ENCODE results near the gene HAUS6. TPM values are rescaled to one million over a fixed set of nuclear protein-coding genes. Genes with fewer than 3 reads are reported as not detected.
"Not testable (repeated sequence)": the region's sequence is repeated elsewhere in the genome, so short reads cannot be mapped to it uniquely, and the experiment has no call there.

The HAUS6 gene
- polyA plus RNA-seq, 1 donor = 23.8 TPM

DNA sequence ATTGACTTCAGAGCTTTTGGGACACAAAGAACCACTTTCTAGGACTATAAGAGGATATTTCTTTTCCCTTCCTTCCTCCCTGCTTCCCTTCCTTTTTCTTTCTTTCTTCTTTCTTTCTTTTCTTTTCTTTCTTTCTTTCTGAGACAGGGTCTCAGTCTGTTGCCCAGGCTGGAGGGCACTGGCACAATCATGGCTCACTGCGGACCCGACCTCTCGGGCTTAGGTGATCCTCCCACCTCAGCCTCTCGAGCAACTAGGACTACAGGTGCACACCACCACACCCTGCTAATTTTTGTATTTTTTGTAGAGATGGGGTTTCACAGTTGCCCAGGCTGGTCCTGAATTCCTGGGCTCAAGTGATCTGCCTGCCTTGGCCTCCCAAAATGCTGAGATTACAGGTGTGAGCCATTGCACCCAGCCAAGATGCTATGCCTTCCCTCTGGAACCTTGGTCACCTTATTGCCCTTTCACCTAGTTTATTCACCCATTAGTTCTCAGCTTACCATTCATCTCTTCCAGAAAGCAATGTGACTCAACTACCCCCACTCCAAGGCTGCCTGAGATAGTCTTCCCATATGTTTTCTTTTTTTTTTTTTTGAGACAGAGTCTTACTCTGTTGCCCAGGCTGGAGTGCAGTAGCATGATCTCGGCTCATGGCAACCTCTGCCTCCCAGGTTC is 14.5 kb upstream of the HAUS6 start:
- no peak for DNase-seq

DNA sequence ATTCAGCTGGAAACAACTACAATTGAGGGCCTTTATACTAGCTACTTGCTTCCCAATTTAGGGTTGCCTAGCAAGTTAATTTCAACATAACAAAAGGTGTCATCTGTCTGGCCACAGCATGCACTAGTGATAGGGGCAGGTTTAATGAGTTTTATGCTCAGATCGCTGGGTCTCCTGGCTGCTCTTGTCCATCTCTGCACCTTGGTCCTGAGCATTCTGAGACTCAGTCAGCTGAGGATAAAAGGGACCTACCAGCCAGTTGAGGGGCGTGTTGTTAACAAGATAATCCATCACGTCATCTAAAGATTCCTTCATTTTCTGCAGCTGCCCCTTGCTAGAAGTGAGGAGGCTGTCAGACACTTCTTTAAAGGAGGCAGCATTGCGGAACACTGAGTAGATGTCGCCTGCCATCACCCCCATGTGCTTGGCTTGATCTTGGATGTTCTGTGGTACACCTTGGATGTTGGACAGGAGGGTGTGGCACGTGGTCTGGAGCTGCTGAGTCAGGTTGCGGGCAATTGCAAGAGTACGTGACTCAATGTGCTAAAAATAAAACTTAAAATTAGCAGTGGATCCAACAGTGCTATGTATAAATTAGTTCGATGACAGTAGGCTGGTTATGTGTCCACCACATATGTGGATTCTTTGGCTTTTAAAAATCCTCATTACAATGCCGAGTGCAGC is 13.5 kb upstream of the HAUS6 start:
- DNase-seq = no peak

DNA sequence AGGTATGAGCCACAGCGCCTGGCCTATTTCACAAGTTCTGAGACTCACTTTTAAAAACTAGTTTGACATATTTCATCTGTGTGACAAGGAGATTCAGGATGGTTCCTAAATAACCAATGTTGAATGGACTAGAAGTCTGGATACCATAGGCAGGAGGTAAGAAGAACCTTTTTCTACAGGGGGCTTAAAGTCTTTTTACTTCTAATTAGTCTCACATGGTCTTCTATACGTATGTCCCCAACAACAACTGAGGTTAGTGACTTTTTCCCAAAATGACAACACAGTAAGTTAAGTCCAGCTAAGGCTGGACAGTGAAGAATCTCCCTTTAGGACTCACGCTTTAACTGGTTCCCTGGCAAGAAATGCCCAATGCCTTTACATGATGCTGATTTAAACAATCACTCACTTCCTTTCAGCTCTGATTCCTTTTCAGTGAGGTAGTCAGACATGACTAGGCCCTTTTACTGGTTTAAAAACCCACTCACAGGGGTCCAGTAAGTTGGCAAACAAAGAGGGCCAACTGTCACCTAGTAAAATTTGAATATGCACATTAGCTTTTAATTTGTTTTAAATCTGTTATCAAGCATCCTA is 12.1 kb upstream of the HAUS6 start:
- DNase-seq = no peak

DNA sequence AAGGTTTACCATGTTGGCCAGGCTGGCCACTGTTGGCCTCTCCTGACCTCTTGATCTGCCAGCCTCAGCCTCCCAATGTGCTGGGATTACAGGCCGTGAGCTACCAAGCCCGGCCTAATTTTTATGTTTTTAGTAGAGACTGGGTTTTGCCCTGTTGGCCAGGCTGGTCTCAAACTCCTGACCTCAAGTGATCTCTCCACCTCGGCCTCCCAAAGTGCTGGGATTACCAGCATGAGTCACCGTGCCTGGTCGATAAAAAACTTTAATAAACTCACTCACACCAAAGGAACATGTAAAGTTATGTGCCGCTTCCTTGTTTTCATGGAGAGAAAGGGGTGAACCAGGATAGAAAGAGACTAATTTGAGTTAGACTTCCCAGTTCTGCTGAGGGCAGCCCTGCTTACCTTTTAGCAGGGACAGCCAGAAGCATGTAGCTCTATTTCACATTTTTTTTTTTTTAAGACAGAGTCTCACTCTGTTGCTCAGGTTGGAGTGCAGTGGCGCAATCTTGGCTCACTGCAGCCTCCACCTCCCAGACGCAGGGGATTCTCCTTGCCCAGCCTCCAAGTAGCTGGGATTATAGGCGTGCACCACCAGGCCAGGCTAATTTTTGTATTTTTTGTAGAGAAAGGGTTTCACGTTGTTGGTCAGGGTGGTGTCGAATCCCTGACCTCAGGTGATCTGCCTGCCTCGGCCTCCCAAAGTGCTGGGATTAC is 11.4 kb upstream of the HAUS6 start:
- no peak for DNase-seq

DNA sequence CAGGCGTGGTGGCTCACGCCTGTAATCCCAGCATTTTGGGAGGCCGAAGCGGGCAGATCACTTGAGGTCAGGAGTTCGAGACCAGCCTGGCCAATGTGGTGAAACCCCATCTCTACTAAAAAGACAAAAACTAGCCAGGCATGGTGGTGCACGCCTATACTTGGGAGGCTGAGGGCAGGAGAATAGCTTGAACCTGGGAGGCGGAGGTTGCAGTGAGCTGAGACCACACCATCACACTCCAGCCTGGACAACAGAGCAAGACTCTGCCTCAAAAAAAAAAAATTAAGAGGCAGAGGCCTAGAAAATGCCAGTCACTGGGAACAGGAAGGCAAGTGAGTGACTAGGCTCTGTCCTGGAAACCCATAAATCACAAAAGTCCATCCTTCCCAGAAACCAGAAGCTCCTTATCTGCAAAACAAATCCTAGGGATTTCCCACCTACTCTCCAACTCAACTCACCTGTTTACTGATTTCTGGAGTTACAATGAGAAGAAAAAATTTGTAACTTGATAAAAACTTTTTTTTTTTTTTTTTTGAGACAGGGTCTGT is 10.4 kb upstream of the HAUS6 start:
- DNase-seq = not testable (repeated sequence)

DNA sequence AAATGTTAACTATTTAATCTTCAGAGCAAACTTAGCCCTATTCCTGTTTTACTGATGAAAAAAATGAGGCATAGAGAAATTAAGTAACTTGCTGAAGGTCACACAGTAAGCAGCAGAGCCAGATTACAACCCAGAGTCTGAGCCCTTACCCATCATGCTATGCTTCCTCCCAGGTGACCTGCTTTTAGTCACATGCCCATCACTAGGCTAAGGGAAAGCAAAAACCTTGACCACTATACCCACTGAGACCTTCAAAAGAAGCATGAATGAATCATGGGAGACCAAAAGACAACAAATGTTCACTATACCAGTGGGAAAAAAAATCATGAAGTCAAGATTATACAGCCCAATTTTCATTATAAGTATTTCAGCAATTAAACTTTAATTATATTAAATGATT is 5.3 kb upstream of the HAUS6 start:
- no peak for DNase-seq

DNA sequence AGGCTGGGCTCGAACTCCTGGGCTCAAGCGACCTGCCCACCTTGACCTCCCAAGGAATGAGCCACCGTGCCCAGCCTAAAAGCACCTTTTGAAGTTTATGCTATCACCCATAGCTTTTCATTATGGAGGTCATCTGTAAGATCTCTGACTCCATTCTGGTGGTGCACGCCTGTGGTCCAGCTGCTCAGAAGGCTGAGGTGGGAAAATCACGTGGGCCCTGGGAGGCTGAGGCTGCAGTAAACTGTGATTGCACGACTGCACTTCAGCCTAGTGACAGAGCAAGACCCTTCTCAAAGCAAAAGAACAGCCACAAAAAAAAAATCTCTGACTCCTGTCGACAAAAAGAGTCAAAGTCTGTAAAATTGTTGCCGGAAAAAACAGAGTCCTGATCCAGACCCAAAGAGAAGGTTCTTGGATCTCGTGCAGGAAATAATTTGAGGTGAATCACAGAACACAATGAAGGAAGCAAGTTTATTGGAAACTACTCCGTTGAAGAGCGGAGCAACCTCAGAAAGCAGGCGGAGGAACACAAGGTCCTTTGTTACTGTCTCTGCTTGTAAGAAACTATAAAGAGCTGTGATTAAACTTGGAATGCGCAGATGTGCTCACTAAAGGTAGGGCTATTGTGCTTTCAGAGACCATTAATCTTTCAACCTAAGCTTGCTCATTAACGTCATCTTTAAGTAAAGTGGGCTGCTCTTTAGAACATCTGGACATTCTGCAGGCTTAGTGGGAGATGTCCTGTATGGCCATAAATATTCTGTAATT is 2.0 kb upstream of the HAUS6 start:
- peak; percentile 35 for DNase-seq

DNA sequence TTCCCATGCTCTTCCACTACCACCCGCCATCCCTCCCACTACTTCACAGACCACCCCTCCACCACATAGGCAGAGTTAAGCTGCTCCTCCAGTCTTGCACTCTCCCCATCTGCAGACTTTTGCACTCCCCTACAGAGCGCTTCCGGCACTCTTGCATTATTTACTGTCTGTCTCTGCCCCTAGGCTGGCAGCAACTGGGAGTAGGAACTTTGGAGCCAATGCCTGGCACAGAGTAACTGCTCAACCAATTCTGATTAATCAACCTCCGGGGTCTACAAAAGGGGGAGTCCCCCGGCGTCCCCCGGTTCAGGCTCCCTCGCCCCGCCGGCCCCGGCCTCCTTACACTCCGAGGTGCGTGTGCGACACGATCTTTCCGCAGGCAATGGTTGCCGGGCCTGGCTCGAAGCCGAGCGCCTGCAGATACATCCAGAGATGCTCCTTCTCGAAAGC is 498 bp downstream of the HAUS6 start:
- peak; percentile 28 for DNase-seq

DNA sequence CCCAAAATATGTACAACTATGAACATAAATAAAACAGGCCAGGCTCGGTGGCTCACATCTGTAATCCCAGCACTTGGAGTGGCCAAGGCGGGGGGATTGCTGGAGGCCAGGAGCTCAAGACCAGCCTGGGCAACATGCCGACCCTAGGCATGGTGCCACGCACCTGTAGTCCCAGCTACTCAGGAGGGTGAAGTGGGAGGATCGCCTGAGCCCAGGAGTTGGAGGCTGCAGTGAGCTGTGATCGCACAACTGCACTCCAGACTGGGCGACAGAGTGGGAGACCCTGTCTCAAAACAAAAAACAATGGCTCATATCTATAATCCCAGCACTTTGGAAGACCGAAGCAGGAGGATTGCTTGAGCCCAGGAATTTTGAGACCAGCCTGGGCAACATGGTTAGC is 1.5 kb downstream of the HAUS6 start:
- no peak for DNase-seq

DNA sequence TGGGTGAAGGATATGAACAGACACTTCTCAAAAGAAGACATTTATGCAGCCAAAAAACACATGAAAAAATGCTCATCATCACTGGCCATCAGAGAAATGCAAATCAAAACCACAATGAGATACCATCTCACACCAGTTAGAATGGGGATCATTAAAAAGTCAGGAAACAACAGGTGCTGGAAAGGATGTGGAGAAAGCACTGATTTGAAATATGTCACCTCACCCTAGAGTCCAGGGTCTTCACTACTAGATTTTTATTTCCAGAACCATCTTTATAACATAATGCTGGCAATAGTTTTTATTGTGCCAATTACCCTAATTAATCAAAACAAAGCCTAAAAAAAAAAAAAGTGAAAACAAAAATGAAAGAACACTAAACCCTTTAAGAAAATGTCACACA is 5.3 kb downstream of the HAUS6 start:
- not testable (repeated sequence) for DNase-seq

DNA sequence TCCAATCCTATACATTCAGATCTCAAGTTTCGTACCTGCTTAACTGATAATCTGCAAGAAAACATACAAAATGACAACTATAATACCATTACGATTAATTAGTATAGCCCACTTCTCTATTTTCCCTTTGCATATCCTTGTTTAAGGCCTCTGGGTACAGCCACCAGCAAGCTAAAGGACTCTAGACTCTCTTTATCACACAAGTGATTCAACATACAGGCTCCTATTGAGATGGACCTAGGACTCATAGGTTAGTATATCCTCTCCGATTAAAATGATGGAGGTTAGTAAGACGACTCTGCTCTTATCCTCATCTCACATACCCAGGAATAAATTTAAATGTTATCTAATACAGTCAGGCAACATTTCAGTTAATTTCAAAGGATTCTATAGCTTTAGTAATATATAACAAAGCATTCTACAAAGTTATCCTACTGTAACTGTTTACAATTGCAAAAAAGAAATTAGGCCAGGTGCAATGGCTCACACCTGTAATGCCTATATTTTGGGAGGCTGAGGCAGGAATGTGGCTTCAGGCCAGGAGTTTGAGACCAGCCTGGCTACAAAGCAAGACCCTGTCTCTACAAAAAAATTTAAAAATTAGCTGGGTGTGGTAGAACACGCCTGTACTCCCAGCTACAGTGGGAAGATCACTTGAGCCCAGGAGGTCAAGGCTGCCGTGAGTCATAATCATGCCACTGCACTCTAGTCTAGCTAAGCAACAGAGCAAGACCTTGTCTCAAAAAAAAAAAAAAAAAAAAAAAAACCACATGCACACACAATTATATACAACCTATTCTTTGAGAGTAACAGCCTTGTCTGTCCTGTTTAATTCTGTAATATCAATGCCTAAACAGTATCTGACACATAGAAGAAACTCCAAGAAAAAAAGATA is 15.4 kb downstream of the HAUS6 start:
- DNase-seq = no peak

DNA sequence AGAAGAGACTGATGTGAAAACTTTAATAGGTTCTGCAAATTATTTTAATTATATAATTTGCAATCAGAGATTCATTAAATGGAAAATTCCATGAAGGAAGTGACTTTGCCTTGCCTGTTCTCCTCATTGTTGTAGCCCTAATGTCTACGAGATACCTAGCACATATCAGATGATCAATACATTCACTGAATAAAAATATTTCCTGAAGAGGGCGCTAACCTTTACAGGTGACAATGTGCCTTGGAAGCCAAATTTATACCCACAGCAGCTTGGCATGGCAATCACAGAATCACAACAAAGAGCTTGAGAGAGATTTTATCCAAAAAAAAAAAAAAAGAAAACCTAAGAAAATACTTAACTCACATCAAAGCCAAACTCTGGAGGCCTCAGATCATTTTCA is 17.4 kb downstream of the HAUS6 start:
- no peak for DNase-seq

DNA sequence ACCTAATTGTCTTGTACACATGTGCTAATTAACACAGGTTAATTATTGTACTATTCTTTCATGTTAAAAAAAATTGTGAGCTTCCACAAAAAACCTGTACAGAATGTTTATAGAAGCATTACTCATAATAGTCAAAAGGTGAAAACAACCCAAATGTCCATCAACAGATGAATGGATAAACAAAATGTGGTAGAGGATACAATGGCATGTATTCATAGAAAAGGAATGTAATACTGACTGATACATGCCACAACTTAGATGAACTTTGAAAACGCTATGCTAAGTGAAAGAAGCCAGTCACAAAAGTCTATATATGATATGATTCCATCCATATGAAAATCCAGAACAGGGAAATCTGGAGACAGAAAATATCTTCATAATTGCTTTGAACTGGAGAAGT is 27.9 kb downstream of the HAUS6 start:
- no peak for DNase-seq

DNA sequence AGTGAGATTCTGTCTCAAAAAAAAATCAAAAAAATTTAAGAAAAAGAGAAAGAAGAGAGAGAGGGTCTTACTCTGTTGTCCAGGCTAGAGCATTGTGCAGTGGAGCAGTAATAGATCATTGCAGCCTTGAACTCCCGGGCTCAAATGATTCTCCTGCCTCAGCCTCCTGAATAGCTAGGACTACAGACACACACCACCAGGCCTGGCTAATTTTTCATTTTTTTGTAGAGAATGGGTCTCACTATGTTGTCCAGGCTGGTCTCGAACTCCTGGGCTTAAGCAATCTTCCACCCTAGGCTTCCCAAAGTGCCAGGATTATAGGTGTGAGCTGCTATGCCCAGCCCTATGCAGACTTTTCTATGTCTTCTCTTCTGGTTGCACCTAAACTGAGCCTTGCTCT is 28.5 kb downstream of the HAUS6 start:
- DNase-seq = no peak

DNA sequence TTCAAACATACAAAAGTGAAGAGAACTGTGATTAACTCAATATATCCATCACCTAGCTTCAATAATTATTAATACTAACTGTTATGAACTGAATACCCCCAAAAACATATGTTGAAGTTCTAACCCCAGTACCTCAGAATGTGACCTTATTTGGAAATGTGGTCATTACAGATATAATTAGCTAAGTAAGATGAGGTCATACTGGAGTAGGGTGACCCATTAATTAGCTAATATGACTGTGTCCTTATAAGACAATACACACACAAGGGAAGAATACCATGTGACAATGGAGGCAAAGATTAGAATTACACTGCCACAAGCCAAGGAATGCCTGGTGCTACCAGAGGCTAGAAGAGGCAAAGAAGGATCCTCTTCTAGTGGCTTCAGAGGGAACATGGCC is 45.7 kb downstream of the HAUS6 start:
- no peak for DNase-seq

DNA sequence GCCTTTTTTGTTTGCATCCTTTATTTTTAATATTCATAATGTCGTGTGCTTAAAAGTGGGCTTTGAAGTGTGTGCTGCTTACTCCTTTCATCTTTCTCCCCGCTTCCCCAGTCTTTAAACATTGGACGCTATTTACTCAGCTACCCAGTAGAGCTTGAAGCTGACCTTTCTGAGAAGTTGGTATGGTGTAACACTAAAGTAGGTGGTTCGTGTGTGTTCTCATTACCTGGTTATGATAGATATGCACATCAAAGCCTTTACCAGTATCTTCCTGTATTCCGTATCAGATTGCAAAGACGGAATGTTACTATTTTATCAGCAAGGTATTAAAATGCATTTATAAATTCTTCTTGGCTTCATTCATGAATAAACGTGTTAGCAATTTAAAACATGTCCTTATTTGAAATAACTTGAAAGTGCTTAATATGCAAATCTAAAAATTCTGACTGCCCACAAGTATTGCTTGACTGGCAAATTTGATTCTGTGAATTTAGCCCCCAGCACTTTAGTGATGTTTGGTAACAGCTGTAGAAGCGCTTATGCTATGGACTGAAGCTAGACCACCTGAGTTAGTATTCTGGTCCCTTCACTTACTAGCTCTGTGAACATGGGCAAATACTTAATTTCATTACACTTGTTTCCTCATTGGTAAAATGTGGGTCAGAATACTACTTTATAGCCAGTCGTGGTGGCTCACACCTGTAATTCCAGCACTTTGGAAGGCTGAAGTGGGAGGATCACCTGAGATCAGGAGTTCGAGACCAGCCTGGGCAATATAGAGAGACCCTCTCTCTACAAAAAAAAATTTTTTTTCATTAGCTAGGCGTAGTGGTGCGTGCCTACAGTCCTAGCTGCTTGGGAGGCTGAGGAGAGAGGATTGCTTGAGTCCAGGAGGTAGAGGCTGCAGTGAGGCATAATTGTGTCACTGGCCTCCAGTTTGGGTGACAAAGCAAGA is 51.8 kb downstream of the HAUS6 start:
- no peak for DNase-seq

DNA sequence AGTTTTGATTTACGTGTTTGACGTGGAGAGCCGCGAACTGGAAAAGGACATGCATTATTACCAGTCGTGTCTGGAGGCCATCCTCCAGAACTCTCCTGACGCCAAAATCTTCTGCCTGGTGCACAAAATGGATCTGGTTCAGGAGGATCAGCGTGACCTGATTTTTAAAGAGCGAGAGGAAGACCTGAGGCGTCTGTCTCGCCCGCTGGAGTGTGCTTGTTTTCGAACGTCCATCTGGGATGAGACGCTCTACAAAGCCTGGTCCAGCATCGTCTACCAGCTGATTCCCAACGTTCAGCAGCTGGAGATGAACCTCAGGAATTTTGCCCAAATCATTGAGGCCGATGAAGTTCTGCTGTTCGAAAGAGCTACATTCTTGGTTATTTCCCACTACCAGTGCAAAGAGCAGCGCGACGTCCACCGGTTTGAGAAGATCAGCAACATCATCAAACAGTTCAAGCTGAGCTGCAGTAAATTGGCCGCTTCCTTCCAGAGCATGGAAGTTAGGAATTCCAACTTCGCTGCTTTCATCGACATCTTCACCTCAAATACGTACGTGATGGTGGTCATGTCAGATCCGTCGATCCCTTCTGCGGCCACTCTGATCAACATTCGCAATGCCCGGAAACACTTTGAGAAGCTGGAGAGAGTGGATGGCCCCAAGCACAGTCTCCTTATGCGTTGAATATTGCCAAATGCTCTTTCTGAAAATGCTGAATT is 52.6 kb downstream of the HAUS6 start:
- no peak for DNase-seq

DNA sequence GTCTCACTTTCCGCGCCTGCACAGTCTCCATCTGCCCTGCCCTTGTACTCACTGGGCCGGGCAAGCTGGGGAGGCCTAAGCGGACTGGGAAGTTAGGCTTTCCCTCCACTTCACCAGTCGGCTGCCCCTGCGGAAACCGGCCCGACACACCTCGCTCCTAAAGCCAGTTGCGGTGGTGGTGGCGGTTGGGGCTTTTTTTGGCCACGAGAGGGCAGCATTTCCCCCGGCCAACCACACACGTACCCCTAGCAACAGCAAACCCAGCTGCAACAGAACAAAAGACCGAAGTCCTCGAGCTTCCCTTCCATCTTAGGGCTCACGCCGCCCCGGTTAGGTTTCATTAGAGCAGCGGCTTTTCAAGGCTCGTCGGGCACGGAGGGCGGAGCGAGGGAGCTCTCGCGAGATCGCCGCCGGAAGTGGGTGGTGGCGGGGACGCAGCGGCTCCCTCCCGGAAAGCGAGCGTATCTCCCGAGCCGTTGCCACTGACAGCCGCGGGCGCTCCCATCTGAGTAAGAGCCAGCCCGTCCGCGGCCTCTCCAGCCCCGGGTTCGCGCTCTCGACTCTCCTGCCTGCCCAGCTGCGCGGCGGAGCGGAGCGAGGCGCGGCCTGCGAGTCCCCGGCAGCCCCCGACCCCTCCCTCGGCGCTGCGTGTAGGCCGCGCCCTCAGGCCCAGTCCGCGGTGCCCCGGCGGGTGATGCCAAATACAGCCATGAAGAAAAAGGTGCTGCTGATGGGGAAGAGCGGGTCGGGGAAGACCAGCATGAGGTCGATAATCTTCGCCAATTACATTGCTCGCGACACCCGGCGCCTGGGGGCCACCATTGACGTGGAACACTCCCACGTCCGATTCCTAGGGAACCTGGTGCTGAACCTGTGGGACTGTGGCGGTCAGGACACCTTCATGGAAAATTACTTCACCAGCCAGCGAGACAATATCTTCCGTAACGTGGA is 53.5 kb downstream of the HAUS6 start, which contains the start of gene RRAGA:
Gene RRAGA (plus strand): TSS at position 462 of the 951 bp plus-strand sequence. CDS start 233 bp downstream, at position 695.
- DNase-seq = peak; percentile 97

Measured in left kidney (tissue), 2 donors.